ENCODE data around the gene CD164L2.
"Not testable (repeated sequence)": the region's sequence is repeated elsewhere in the genome, so short reads cannot be mapped to it uniquely, and the experiment has no call there.

CD164L2 gene

DNA sequence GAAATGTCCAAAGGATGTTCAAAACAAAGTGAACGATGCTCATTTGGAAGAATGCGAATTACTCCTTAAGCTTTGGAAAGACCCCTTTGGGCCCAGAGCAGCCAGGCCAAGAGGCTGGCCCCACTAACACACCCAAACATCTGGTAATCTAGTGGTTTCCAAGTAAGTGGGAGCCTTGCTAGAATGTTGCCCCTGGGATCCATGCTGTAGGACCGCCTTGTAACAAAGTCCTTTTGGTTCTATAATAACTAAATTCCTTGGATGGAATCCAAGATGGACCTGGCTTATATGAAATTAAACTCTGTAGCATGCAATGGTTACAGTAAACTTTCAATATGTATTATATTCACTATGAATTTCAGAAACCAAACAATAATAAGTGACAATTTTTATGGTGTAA is 34.6 kb upstream of the CD164L2 start:
- H3K27ac ChIP-seq (ENCODE audit: low read depth, low read length, severe bottlenecking): peak overlapping the region; percentile 93
- H3K4me1 ChIP-seq (ENCODE audit: control insufficient read depth, insufficient read depth, low read length, poor library complexity, severe bottlenecking): peaks cover 21% of the 10 kb centered on the region
- H3K9me3 ChIP-seq (ENCODE audit: control insufficient read depth, low read length): no peaks in the 10 kb centered on the region
- peaks cover 60% of the 10 kb centered on the region for H3K36me3 ChIP-seq (ENCODE audit: control insufficient read depth, insufficient read depth, low read length)
- 100% methylated on average over 2 of the region's 3 CpGs for WGBS, 2 experiments (ENCODE audit: insufficient coverage in 2 of 2)
- no peak overlapping the region for H3K4me3 ChIP-seq (ENCODE audit: extremely low read depth, insufficient read depth, low read length, poor library complexity, severe bottlenecking)

DNA sequence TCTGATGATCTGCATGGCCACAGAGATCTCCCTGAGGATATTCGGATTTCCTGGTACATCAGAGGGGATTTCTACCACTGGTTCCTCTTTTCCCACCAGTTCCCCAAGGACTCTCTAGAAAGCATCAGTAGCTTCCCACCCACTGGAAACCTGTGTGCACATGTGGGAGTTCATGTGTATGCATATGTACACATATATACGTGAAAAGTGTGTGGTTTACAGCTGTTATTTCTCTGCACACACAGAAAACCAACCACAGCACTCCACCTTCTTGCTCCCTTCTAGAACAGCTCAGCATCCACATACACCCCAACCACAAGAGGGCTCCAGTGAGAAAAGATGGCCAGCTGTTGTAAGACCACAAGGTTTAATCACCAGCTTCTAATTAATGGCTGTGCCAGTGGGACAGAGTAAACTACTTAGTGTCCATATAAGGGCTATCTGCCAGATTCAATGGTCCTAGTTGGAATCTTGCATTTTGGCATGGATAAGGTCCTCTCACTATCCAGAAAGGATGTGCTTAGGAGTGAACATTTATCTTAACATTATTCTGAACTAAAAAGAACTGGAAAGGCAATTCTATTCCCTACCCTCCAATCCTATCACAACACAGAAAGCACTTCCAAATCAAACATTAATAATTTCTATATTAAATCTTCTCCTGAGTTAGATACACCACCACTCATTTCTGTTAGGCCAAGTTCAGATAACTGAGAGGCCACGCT is 33.4 kb upstream of the CD164L2 start:
- no peaks in the 10 kb centered on the region for H3K9me3 ChIP-seq (ENCODE audit: control insufficient read depth, low read length)
- H3K4me3 ChIP-seq (ENCODE audit: extremely low read depth, insufficient read depth, low read length, poor library complexity, severe bottlenecking): no peak overlapping the region
- peaks cover 69% of the 10 kb centered on the region for H3K36me3 ChIP-seq (ENCODE audit: control insufficient read depth, insufficient read depth, low read length)
- no peak overlapping the region for H3K27ac ChIP-seq (ENCODE audit: low read depth, low read length, severe bottlenecking)
- H3K4me1 ChIP-seq (ENCODE audit: control insufficient read depth, insufficient read depth, low read length, poor library complexity, severe bottlenecking): peaks cover 21% of the 10 kb centered on the region
- WGBS, 2 experiments (ENCODE audit: insufficient coverage in 2 of 2): 86% methylated on average over 1 of the region's 3 CpGs; no CpG with 5 or more reads in 1 of the 2 experiments

DNA sequence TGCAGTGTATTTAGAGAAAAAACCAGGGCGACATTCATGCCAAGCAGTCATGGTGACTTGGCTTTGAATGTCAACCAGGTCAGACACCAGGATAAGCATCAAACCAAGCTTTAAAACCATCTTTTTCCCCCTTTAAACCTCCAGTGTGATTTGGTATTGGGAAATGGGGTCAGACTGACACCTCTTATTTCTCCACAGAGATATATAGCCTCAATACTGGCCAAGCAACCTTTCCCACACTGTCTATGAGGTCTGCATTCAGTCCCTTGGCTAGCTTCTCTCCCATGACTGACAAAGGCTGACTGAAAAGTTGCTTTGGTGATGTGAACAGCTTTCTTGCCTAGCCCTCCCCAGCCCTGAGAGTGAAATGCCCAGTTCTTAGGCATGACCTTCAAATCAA is 31.0 kb upstream of the CD164L2 start:
- WGBS, 2 experiments (ENCODE audit: insufficient coverage in 2 of 2): 80% methylated on average over 1 of the region's 1 CpG; no CpG with 5 or more reads in 1 of the 2 experiments
- peaks cover 91% of the 10 kb centered on the region for H3K36me3 ChIP-seq (ENCODE audit: control insufficient read depth, insufficient read depth, low read length)

DNA sequence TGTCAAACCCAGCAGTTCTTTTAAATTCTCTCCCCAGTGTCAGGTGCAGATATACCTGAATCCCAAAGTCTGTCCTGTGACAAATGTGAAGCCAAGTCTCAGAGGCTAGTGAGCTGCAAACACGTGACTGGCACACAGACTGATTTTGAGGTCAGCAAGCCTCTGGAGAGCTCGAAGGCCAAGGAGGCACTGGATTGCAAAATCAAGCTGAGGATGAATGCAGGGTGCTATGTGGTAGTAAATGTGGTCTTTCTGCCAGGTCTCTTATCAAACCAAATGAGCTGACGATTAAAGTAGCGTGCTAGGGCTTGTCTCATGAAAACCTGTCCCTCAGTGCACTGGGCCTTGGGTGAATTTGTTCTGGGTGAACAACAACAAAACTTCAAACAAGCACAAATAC is 29.9 kb upstream of the CD164L2 start:
- Histone ChIP-seq H3K36me3 (ENCODE audit: control insufficient read depth, insufficient read depth, low read length) (peaks cover 96% of the 10 kb centered on the region), H3K9me3 (ENCODE audit: control insufficient read depth, low read length) (no peaks in the 10 kb centered on the region), H3K4me3 (ENCODE audit: extremely low read depth, insufficient read depth, low read length, poor library complexity, severe bottlenecking) (no peak overlapping the region), H3K27ac (ENCODE audit: low read depth, low read length, severe bottlenecking) (no peak overlapping the region), H3K4me1 (ENCODE audit: control insufficient read depth, insufficient read depth, low read length, poor library complexity, severe bottlenecking) (peaks cover 4% of the 10 kb centered on the region)
- WGBS, 2 experiments (ENCODE audit: insufficient coverage in 2 of 2): 100% methylated on average over 2 of the region's 4 CpGs

More for the DNA sequence above, 31.0 kb upstream of the CD164L2 start:
- peaks cover 13% of the 10 kb centered on the region for H3K4me1 ChIP-seq (ENCODE audit: control insufficient read depth, insufficient read depth, low read length, poor library complexity, severe bottlenecking)
- H3K4me3 ChIP-seq (ENCODE audit: extremely low read depth, insufficient read depth, low read length, poor library complexity, severe bottlenecking): no peak overlapping the region
- no peak overlapping the region for H3K27ac ChIP-seq (ENCODE audit: low read depth, low read length, severe bottlenecking)
- H3K9me3 ChIP-seq (ENCODE audit: control insufficient read depth, low read length): no peaks in the 10 kb centered on the region

DNA sequence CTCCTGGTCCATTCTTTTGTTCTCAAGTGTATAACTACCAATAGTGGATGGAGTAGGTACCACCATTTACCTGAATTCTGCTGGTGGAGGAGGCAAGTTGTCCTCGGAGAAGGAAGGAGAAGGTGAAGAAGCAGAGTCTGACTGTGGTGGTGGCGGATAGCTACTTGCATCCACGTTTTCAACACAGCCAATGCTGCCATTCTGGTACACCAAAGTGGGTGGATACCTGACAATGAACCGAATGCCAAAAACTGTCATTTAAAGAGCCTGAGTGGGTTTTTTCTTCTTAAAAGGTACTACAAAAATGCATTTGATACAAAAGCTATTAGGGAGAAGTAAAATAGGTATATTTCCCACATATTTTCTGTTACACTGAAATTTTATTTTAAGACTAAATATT is 29.4 kb upstream of the CD164L2 start:
- peaks cover 97% of the 10 kb centered on the region for H3K36me3 ChIP-seq (ENCODE audit: control insufficient read depth, insufficient read depth, low read length)
- H3K9me3 ChIP-seq (ENCODE audit: control insufficient read depth, low read length): no peaks in the 10 kb centered on the region
- WGBS, 2 experiments (ENCODE audit: insufficient coverage in 2 of 2): 92 to 97% methylated on average over 2 to 3 of the region's 4 CpGs
- no peak overlapping the region for H3K4me3 ChIP-seq (ENCODE audit: extremely low read depth, insufficient read depth, low read length, poor library complexity, severe bottlenecking)
- no peak overlapping the region for H3K27ac ChIP-seq (ENCODE audit: low read depth, low read length, severe bottlenecking)
- H3K4me1 ChIP-seq (ENCODE audit: control insufficient read depth, insufficient read depth, low read length, poor library complexity, severe bottlenecking): no peaks in the 10 kb centered on the region

- Histone ChIP-seq H3K27ac (ENCODE audit: low read depth, low read length, severe bottlenecking) (no peak overlapping the region), H3K36me3 (ENCODE audit: control insufficient read depth, insufficient read depth, low read length) (peaks cover 86% of the 10 kb centered on the region), H3K4me1 (ENCODE audit: control insufficient read depth, insufficient read depth, low read length, poor library complexity, severe bottlenecking) (peaks cover 10% of the 10 kb centered on the region), H3K4me3 (ENCODE audit: extremely low read depth, insufficient read depth, low read length, poor library complexity, severe bottlenecking) (no peak overlapping the region), H3K9me3 (ENCODE audit: control insufficient read depth, low read length) (no peaks in the 10 kb centered on the region)
- 100% methylated on average over 2 of the region's 2 CpGs for WGBS, 2 experiments (ENCODE audit: insufficient coverage in 2 of 2)
Observed at GRCh38 chr1:27410709-27411108, 27.6 kb upstream of the CD164L2 start.

DNA sequence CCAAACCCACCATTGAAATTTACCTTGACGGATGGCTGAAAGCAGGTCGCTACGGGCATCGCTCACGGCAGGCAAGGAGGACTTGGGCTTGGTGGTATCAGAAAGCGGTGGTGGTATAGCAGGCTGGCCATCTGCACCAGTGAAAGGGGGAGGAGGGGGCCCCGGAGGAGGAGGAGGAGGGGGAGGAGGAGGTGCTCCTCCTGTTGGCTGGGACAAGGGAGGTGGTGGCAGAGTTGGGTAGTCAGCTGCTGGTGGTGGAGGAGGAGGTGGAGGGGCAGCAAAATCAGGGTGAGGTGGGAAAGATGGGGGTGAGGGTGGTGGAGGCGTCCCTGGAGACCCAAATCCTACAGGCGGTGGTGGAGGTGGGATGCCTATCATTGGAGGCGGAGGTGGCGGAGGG is 26.5 kb upstream of the CD164L2 start:
- H3K36me3 ChIP-seq (ENCODE audit: control insufficient read depth, insufficient read depth, low read length): peaks cover 80% of the 10 kb centered on the region
- H3K4me3 ChIP-seq (ENCODE audit: extremely low read depth, insufficient read depth, low read length, poor library complexity, severe bottlenecking): no peak overlapping the region
- H3K4me1 ChIP-seq (ENCODE audit: control insufficient read depth, insufficient read depth, low read length, poor library complexity, severe bottlenecking): peaks cover 20% of the 10 kb centered on the region
- no peak overlapping the region for H3K27ac ChIP-seq (ENCODE audit: low read depth, low read length, severe bottlenecking)
- no peaks in the 10 kb centered on the region for H3K9me3 ChIP-seq (ENCODE audit: control insufficient read depth, low read length)
- 80 to 97% methylated on average over 1 to 4 of the region's 11 CpGs for WGBS, 2 experiments (ENCODE audit: insufficient coverage in 2 of 2)

- peaks cover 78% of the 10 kb centered on the region for H3K36me3 ChIP-seq (ENCODE audit: control insufficient read depth, insufficient read depth, low read length)
- peaks cover 34% of the 10 kb centered on the region for H3K4me1 ChIP-seq (ENCODE audit: control insufficient read depth, insufficient read depth, low read length, poor library complexity, severe bottlenecking)
- H3K27ac ChIP-seq (ENCODE audit: low read depth, low read length, severe bottlenecking): no peak overlapping the region
- H3K9me3 ChIP-seq (ENCODE audit: control insufficient read depth, low read length): no peaks in the 10 kb centered on the region
- 98% methylated on average over 6 to 9 of the region's 9 CpGs for WGBS, 2 experiments (ENCODE audit: insufficient coverage in 2 of 2)
- H3K4me3 ChIP-seq (ENCODE audit: extremely low read depth, insufficient read depth, low read length, poor library complexity, severe bottlenecking): no peak overlapping the region
Observed at GRCh38 chr1:27408151-27408550, 25.0 kb upstream of the CD164L2 start.

- not testable (repeated sequence) for H3K9me3 ChIP-seq (ENCODE audit: control insufficient read depth, low read length); H3K4me3 ChIP-seq (ENCODE audit: extremely low read depth, insufficient read depth, low read length, poor library complexity, severe bottlenecking)
- Histone ChIP-seq H3K4me1 (ENCODE audit: control insufficient read depth, insufficient read depth, low read length, poor library complexity, severe bottlenecking) (peaks cover 38% of the 10 kb centered on the region), H3K36me3 (ENCODE audit: control insufficient read depth, insufficient read depth, low read length) (peaks cover 69% of the 10 kb centered on the region), H3K27ac (ENCODE audit: low read depth, low read length, severe bottlenecking) (peak overlapping the region; percentile 36)
- WGBS, 2 experiments (ENCODE audit: insufficient coverage in 2 of 2): 100% methylated on average over 2 of the region's 2 CpGs
Observed at GRCh38 chr1:27406791-27407190, 23.7 kb upstream of the CD164L2 start.

- Histone ChIP-seq H3K36me3 (ENCODE audit: control insufficient read depth, insufficient read depth, low read length) (peaks cover 65% of the 10 kb centered on the region), H3K4me1 (ENCODE audit: control insufficient read depth, insufficient read depth, low read length, poor library complexity, severe bottlenecking) (peaks cover 38% of the 10 kb centered on the region), H3K27ac (ENCODE audit: low read depth, low read length, severe bottlenecking) (peak overlapping the region; percentile 36), H3K9me3 (ENCODE audit: control insufficient read depth, low read length) (no peaks in the 10 kb centered on the region), H3K4me3 (ENCODE audit: extremely low read depth, insufficient read depth, low read length, poor library complexity, severe bottlenecking) (no peak overlapping the region)
- WGBS, 2 experiments (ENCODE audit: insufficient coverage in 2 of 2): 74 to 94% methylated on average over 2 to 3 of the region's 4 CpGs
Observed at GRCh38 chr1:27406362-27406680, 23.2 kb upstream of the CD164L2 start.

DNA sequence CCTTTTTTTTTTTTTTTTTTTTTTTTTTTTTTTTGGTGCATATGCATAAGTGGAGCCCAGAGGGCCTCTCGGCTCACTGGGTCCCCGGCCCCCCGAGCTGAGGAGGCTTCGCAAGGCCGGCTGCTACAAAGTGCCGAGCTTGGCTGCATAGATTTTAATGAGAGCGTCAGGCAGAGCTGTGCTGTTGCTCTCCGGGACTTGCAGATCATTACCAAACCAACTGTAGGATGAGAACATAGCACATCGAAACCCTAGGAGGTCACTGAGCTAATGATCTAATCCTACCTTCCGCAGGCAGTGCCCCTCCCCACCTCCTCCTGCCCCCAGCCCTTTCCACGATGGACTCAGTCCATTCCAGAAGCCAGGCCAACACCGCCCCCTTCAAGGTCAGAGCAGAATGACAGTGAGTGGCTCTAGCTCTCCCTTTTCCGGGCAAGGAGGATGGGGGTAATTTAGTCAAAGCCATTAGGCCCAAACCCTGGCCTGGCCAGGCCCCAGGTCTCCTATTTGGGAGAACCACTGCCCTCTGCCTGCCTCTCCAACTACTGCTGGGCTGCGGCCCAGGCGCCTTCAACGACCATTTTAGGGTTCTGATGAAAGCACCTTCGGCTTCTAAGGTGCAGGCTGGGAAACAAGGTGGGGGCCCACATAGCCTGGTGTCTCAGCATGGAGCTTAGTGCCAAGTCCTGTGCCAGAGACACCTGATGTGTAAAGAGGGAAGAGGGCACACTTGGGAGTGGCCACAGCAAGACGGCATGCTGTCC is 22.6 kb upstream of the CD164L2 start:
- H3K27ac ChIP-seq (ENCODE audit: low read depth, low read length, severe bottlenecking): peak overlapping the region; percentile 59
- 53 to 61% methylated on average over 4 to 8 of the region's 18 CpGs for WGBS, 2 experiments (ENCODE audit: insufficient coverage in 2 of 2)
- not testable (repeated sequence) for H3K4me3 ChIP-seq (ENCODE audit: extremely low read depth, insufficient read depth, low read length, poor library complexity, severe bottlenecking); H3K9me3 ChIP-seq (ENCODE audit: control insufficient read depth, low read length)
- peaks cover 38% of the 10 kb centered on the region for H3K4me1 ChIP-seq (ENCODE audit: control insufficient read depth, insufficient read depth, low read length, poor library complexity, severe bottlenecking)
- H3K36me3 ChIP-seq (ENCODE audit: control insufficient read depth, insufficient read depth, low read length): peaks cover 59% of the 10 kb centered on the region
